GM18507 (cell line): ENCODE measurements around the gene PALMD.

Experiments
- DNase-seq: peaks from one replicate; pipeline ENCODE4 v3.0.0; 2011; ENCODE audit warnings: low read depth; ENCODE audit not compliant: insufficient read length; ENCODE audit errors: extremely low spot score
- FAIRE-seq: peaks from 2 replicates; lab custom pipeline; 2011; peaks lifted over from hg19 to GRCh38; lab: Jason Lieb, UNC

PALMD gene

GRCh38 chr1:99645699-99646531 is at the start of gene PALMD:
TSS of gene PALMD (plus strand) at chr1:99646113. CDS start at chr1:99646318, 205 bp downstream.
- no peak for FAIRE-seq
- DNase-seq, result no peak

- no peak for FAIRE-seq
- no peak for DNase-seq
Observed at GRCh38 chr1:99598738-99599411, 47.0 kb upstream of the PALMD start.

GRCh38 chr1:99599678-99600175 is 46.2 kb upstream of the PALMD start:
- no peak for FAIRE-seq
- no peak for DNase-seq

- DNase-seq (no peak), FAIRE-seq (no peak)
Observed at GRCh38 chr1:99600782-99601181, 45.1 kb upstream of the PALMD start.

- FAIRE-seq (no peak), DNase-seq (no peak)
Observed at GRCh38 chr1:99601208-99601607, 44.7 kb upstream of the PALMD start.

GRCh38 chr1:99601709-99602403 is 44.1 kb upstream of the PALMD start:
- FAIRE-seq, result no peak
- DNase-seq, result no peak

GRCh38 chr1:99602404-99602969 is 43.4 kb upstream of the PALMD start:
- no peak for DNase-seq
- no peak for FAIRE-seq

- no peak for DNase-seq
- no peak for FAIRE-seq
Observed at GRCh38 chr1:99603699-99604560, 42.0 kb upstream of the PALMD start.

GRCh38 chr1:99606306-99606705 is 39.6 kb upstream of the PALMD start:
- no peak for FAIRE-seq
- no peak for DNase-seq

GRCh38 chr1:99607590-99607989 is 38.3 kb upstream of the PALMD start:
- FAIRE-seq (no peak), DNase-seq (no peak)

- DNase-seq (no peak), FAIRE-seq (no peak)
Observed at GRCh38 chr1:99608058-99608457, 37.9 kb upstream of the PALMD start.

- FAIRE-seq (no peak), DNase-seq (no peak)
Observed at GRCh38 chr1:99613716-99614115, 32.2 kb upstream of the PALMD start.

GRCh38 chr1:99614728-99615127 is 31.2 kb upstream of the PALMD start:
- no peak for DNase-seq
- no peak for FAIRE-seq

- DNase-seq (no peak), FAIRE-seq (no peak)
Observed at GRCh38 chr1:99619583-99619982, 26.3 kb upstream of the PALMD start.

GRCh38 chr1:99621340-99621901 is 24.5 kb upstream of the PALMD start:
- DNase-seq, result no peak
- FAIRE-seq, result no peak

GRCh38 chr1:99622702-99623347 is 23.1 kb upstream of the PALMD start:
- DNase-seq (no peak), FAIRE-seq (no peak)

GRCh38 chr1:99623554-99623953 is 22.4 kb upstream of the PALMD start:
- DNase-seq (no peak), FAIRE-seq (no peak)

- FAIRE-seq (no peak), DNase-seq (no peak)
Observed at GRCh38 chr1:99627615-99628014, 18.3 kb upstream of the PALMD start.
